IPS DF 4.7 (cell line): ENCODE measurements around the gene MACIR.

ENCODE experiments used
- DNase-seq: peaks from one replicate; pipeline ENCODE4 v3.0.0-alpha.2; 2013; ENCODE audit warnings: low spot score; ENCODE audit errors: extremely low read depth

MACIR gene

GRCh38 chr5:103245761-103246160, 12.8 kb upstream of the MACIR start:
- DNase-seq: no peak

GRCh38 chr5:103247118-103247517, 11.4 kb upstream of the MACIR start:
- no peak for DNase-seq

- DNase-seq: no peak
Observed at GRCh38 chr5:103249068-103249467, 9.5 kb upstream of the MACIR start.

- no peak for DNase-seq
Observed at GRCh38 chr5:103254921-103255320, 3.6 kb upstream of the MACIR start.

- DNase-seq: no peak
Observed at GRCh38 chr5:103255691-103256090, 2.9 kb upstream of the MACIR start.

GRCh38 chr5:103256178-103256577, 2.4 kb upstream of the MACIR start:
- DNase-seq: no peak

- no peak for DNase-seq
Observed at GRCh38 chr5:103258957-103259704, 568 bp downstream of the MACIR start.

- no peak for DNase-seq
Observed at GRCh38 chr5:103259705-103260355, 1.3 kb downstream of the MACIR start.

GRCh38 chr5:103260951-103261350, 2.4 kb downstream of the MACIR start:
- DNase-seq: no peak

GRCh38 chr5:103262422-103262871, 3.9 kb downstream of the MACIR start:
- no peak for DNase-seq

- no peak for DNase-seq
Observed at GRCh38 chr5:103263054-103263453, 4.5 kb downstream of the MACIR start.

GRCh38 chr5:103264508-103264907, 5.9 kb downstream of the MACIR start:
- DNase-seq: no peak

GRCh38 chr5:103270581-103270980, 12.0 kb downstream of the MACIR start:
- no peak for DNase-seq

GRCh38 chr5:103271570-103272289, 13.2 kb downstream of the MACIR start:
- no peak for DNase-seq

GRCh38 chr5:103272377-103272776, 13.8 kb downstream of the MACIR start:
- no peak for DNase-seq

GRCh38 chr5:103273952-103274351, 15.4 kb downstream of the MACIR start:
- DNase-seq: no peak

- no peak for DNase-seq
Observed at GRCh38 chr5:103275851-103276250, 17.3 kb downstream of the MACIR start.

GRCh38 chr5:103280967-103281366, 22.4 kb downstream of the MACIR start:
- DNase-seq: no peak

- no peak for DNase-seq
Observed at GRCh38 chr5:103283120-103283519, 24.6 kb downstream of the MACIR start.

GRCh38 chr5:103283869-103284268, 25.3 kb downstream of the MACIR start:
- no peak for DNase-seq

- no peak for DNase-seq
Observed at GRCh38 chr5:103286622-103287021, 28.1 kb downstream of the MACIR start.

- DNase-seq: no peak
Observed at GRCh38 chr5:103289024-103289423, 30.5 kb downstream of the MACIR start.
